GM18861 (cell line): Measurements from ENCODE around the gene CBARP.

Source experiments
- ATAC-seq: cut with Tn5 transposase; IDR thresholded peaks from one replicate; pipeline ENCODE4 v1.9.1; 2021; ENCODE audit not compliant: unreplicated experiment

The CBARP gene

GRCh38 chr19:1264801-1265614 is 27.2 kb upstream of the CBARP start:
- ATAC-seq, result peak; percentile 13

GRCh38 chr19:1263188-1263587 is 25.4 kb upstream of the CBARP start:
- no peak for ATAC-seq

- ATAC-seq, result no peak
Observed at GRCh38 chr19:1262623-1263123, 24.9 kb upstream of the CBARP start.

DNA sequence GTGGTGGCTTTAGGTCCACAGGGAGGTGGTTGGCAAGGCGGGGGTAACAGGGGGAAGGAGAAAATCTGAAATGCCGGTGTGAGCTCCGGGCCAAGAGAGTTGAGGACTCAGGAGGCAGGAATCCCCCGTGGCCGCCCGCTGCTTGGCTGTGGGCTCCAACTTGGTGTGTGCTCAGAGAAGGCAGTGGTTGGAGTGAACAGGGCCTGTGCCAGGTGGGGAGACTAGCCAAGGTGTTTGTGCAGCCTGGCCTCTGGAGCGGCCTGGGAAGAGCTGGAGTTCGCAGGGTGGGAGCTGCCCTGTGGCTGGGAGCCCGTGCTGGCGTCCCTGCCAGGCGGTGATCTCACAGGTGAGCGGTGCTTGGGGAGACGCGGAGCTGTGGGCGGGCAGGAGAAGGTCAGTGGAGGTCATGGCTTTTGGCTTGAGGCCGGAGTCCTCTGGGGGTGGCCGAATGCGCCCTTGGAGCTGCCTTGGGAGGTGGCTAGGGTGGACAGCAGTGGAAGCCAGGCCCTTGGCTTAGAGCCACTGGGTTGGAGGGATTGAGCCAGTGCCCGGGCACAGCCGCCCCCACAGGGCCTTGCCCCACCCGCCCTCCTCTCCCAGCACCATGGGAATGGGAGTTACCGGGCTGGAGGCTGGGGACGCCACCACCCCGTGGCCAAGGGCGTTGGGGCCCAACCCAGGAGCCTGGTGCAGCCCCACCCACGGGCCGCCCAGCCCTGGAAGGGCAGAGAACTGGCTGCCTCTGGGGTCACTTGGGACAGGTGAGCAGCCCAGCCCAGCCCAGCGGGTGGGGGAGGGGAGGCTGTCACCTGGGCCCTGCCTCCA is 24.2 kb upstream of the CBARP start:
- ATAC-seq, result no peak

DNA sequence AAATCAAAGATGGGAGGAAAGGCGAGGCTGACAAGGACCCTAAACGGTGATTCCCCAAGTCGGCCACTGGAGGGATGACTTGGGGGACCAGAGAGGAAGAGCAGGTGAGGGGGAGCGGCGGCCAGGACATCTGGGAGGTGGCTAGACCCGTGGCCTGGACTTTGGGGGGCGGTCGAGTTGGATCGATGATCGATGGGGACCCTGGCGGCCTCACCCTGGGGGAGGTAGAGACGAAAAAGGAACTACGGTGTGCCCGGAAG is 23.7 kb upstream of the CBARP start:
- ATAC-seq, result no peak

DNA sequence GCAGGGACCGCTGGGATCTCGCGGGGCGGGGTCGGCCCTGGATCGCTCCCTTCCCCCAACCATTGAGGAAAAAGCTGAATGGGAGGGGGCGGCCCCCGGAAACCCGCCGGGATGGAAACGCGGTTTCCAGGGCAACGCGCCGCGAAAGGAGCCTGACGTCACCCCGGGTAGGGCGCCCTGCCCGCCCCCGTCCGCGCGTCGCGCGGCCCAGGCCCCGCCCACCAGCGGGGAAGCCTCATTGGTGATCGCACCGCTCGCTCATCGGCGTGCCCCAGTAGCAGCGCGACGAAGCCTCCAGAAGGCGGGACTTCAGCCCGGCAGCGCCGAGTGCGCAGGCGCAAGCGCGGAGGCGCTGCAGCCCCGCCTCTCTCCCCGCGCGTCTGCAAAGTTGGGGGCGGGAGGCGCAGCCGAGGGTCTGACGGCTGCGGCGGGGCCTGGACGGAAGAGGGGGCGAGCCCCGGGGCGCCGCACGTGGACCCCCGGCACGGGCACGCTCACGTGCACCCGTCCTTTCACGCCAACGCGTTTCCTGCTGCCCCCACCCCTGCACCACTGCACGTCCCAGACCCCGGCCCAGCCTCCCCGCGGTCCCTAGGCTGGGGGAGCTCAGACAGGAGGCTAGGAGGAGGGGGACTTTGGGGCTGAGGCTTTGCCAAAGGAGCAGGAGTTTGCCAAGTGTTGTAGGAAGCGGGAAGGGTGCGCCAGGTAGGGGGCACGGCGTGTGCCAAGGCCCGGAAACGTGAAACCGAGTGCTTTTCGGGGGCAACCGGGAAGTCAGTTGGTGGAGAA is 23.1 kb upstream of the CBARP start:
- ATAC-seq, result peak; percentile 35

DNA sequence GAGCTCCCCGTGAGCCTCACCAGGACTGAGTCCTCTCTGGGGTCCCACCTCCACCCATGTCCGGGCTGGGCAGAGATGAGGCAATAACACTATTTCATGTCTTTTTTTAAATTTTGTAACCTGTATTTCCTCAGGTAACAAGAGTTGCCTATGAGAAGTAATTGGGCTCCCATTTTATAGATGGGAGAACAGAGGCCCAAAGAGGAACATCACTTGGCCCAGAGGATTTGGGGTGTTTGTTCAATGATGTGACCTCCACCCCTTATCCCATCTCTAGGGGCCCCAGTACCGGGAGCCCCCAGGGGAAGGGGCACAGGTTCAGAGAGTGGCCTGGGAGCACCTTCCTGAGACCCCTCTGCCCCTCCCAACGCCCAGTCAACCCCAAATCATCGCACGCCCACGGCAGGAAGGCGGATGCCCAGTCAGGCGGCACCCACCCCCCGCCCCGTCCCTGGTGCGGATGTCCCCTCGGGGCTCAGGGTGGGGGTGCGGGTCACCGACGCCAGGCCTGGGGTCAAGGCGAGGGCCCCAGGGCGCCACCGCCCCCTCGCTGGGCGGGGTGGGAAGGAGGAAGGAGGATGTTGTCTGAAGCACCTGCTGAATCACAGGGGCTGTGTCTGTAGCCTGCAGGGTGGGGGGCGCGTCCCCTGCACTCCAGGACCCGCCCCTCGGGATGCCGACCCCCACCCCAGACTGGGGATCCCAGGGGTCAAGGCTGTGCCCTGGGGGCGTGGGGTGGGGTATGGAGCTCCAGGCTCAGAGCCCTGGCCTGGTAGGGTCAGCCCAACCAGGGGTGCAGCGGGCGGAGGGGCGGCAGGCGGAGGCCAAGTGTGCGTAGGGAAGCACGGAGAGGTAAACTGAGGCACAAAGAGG is 22.3 kb upstream of the CBARP start:
- ATAC-seq, result no peak

DNA sequence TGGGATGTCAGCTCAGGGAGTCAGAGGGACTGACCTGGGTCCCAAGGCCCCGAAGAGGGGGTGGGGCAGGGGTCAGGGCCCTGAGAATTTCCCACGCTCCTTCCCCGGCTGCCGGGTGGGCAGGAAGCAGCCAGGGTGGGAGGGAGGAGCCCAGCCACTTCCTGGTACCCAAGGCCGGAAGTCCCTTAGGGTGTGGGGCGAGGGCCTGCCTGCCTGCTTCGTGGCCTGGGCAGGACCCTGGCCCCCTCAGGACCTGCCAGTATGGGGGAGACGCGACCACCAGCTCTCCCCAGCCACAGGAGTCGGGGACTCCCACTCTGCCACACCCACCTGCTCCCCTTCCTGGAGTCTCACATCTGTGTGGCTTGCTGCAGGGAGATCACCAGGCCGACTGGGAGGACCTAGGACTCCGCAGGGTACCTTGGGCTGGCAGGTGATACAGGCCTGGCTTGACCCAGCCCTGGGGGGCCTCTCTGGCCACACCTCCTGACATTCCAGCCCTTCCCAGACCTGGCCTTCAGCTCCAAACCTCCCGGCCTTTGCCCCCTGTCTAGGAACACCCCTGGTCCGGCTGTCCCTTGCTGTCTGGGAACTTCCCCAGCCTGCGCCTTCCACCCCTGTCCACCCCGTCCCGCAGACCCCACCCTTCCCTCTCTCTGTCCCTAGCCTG is 21.5 kb upstream of the CBARP start:
- ATAC-seq, result peak; percentile 23

GRCh38 chr19:1258707-1259205 is 21.0 kb upstream of the CBARP start:
- no peak for ATAC-seq

DNA sequence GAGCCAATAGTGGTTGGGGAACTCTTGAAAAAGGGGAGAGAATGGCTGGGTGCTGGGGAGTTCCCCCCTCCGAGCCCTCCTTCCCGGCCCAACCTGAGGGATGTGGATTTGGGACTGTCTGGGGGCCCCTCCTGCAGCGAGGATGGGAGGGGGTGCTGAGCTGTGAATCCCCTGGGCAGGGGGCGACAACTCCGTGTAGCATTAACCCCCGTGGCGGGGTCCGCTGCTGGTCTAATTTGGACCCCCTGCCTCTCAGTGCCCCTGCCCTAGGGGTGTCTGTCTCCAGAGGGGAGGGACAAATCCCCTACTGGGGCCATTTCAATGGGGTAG is 20.3 kb upstream of the CBARP start:
- no peak for ATAC-seq

GRCh38 chr19:1257475-1258162 is 19.8 kb upstream of the CBARP start:
- ATAC-seq, result no peak

DNA sequence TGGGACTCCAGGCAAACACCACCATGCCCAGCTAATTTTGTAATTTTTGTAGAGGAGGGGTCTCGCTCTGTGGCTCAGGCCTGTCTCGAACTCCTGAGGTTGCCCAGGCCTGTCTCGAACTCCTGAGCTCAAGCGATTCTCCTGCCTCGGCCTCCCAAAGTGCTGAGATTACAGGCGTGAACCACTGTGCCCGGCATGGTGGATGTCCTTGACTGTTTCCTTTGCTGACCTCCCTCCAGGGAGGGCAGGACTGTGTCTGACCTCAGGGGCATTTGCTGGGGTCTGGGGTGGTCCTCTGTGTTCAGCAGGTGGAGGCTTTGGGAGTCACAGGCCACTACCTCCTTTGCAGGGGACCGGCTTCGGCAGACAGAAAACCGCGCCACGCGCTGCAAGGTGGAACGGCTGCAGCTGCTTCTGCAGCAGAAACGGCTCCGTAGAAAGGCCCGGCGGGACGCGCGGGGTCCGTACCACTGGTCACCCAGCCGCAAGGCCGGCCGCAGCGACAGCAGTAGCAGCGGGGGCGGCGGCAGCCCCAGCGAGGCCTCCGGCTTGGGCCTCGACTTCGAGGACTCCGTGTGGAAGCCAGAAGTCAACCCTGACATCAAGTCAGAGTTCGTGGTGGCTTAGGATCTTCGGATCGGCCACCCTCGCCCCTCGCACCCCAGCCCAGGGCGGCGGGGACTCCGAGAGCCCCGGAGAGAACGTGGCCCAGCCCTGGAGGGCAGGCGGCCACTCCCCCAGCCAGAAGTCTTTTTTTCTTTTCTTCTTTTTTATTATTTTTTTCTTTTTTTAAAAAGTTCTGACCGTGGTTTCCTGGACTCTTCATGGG is 19.1 kb upstream of the CBARP start:
- no peak for ATAC-seq

DNA sequence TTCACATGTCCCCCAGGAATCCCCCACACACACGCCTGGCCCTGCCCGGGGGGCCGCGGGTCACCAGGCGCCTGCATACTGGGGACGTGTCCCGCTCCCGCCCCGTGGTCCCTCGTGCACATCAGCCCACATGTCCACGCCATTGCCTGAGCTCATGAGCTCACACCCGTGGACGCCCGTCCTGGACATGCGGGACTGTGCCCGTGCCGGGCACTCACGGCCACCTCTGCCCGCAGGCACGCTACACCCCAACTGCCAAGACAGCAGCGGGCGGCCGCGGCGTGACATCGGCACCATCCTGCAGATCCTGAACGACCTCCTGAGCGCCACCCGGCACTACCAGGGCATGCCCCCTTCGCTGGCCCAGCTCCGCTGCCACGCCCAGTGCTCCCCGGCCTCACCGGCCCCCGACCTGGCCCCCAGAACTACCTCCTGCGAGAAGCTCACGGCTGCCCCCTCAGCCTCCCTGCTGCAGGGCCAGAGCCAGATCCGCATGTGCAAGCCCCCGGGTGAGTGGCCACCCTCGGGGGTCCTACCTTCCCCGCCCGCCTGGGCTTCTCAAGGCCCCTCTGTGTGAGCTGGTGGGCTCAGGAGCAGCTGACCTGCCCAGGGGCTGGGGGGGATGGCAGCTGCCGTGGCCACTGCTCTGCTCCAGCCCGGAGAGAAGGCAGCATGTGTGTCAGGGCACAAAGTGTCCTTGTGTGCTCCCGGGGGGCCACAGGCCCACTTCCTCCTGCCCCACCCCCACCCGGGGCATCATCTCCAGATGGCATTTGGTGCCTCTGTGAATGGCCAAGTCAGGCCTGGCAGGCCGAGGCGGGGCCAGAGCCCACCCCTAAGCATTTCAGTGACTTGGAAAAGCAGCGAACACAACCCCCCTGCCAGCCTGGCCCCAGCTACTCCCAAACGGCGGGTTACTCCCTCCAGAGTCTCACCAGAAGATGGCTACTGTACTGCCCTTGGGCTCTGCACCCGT is 17.7 kb upstream of the CBARP start:
- ATAC-seq, result no peak

DNA sequence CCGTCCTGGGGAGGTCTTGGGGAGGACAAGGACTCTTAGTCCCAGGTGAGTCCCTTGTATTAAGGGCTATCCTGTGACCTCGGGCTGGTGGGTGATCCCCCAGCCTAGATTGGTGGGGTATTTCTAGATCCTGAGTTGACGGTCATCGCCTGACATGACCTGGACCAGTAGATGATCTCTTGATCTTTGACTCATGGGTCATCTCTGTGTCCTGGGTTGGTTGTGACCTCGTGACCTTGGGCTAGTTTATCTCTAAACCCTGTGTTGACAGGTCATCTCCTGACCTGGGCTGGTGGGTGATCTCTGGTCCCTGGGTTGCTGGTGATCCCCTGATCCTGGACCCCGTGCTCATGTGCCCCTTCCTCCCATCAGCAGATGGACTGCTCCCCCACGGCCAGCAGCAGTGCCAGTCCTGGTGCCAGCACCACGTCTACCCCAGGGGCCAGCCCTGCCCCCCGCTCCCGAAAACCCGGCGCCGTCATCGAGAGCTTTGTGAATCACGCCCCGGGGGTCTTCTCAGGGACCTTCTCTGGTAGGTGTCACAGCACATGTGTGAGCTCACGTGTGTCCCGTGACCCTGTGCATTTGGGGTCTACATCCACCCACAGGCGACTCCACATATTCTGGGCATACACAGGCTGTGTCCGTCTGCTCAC is 16.9 kb upstream of the CBARP start:
- ATAC-seq, result no peak

- ATAC-seq, result no peak
Observed at GRCh38 chr19:1254081-1254527, 16.3 kb upstream of the CBARP start.

DNA sequence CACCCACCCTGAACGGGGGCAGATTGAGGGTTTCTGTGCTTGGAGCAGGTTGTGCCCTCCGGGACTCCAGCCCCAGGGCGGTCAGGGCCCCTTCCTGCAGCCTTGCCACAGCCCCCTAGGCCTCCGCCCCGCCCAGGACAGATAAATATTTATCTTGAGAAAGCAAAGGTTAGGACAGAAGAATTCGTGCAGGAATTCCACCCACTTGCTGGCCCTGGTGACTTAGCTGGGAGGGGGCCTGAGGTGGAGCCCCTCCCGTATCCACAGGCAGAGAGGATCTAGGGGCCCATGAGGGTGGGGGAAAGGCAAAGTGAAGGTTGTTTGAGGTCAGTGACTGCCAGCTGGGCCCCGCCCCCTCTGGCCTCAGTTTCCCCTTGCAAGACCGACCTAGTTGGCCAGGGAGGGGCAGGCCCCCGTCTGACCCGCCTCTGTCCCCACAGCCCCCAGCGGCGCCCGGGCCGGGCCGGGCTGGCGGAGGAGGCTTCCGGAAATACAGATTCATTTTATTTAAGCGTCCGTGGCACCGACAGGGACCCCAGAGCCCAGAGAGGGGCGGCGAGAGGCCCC is 15.8 kb upstream of the CBARP start:
- no peak for ATAC-seq
